ENCODE results near the gene ZKSCAN8. TPM values are rescaled to one million over a fixed set of nuclear protein-coding genes. Genes with fewer than 3 reads are reported as not detected.
A peak's percentile ranks its signal among the peaks of the same experiment; 100 is the strongest.
"Not testable (repeated sequence)": the region's sequence is repeated elsewhere in the genome, so short reads cannot be mapped to it uniquely, and the experiment has no call there.

The ZKSCAN8 gene
- polyA plus RNA-seq, 3 donors: 0.49 to 7.9 (median 0.71) TPM

DNA sequence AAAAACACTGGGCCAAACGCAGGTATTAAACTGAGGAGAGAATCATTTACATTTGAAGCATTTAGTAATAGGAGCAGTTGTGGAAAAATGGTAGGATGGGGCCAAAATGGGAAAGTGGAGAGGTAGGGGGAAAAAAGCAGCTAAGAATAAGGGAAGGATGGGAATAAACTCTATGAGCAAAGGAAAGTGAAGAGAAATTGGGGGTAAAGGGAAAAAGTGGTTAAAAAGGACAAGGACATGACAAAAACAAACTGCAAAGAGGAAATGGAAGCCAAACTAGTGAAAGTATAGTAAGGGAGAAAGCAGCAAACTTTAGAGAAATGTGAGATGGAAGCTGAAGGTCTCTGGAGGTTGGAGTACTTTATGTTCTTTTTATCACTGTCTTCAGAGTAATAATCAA lies 23.5 kb upstream of the ZKSCAN8 start:
- Histone ChIP-seq H3K36me3 (replicated peaks in 1 of 2; ENCODE audit: control insufficient read depth in 1 of 2, insufficient read depth in 2 of 2, low read length in 2 of 2) (peaks cover 44 to 77% of the 10 kb centered on the region in 2 donors), H4K20me1 (ENCODE audit: insufficient read depth, low read length) (no peaks in the 10 kb centered on the region), H3K27me3 (ENCODE audit: control insufficient read depth in 2 of 2, insufficient read depth in 2 of 2, low read length in 2 of 2) (no peaks in the 10 kb centered on the region), H3K4me1 (ENCODE audit: control insufficient read depth in 1 of 2, insufficient read depth in 2 of 2, low read length in 2 of 2) (no peaks in the 10 kb centered on the region), H3K79me2 (ENCODE audit: insufficient read depth, low read length) (no peaks in the 10 kb centered on the region), H3K27ac (ENCODE audit: low read depth in 1 of 2, low read length in 2 of 2) (no peak overlapping the region), H3K4me3 (replicated peaks in 1 of 3; ENCODE audit: low read depth in 2 of 3, low read length in 3 of 3) (no peak overlapping the region), H3K9ac (ENCODE audit: insufficient read depth, low read length, poor library complexity, severe bottlenecking) (no peak overlapping the region), H3K9me3 (replicated peaks in 1 of 2; ENCODE audit: control insufficient read depth in 1 of 2, insufficient read depth in 1 of 2, low read length in 2 of 2) (no peaks in the 10 kb centered on the region), H2AFZ (ENCODE audit: insufficient read depth, low read depth, low read length, poor library complexity, severe bottlenecking) (no peak overlapping the region), H3K4me2 (replicated peaks; ENCODE audit: extremely low read depth, low read length, poor library complexity, severe bottlenecking) (no peak overlapping the region)
- H3K9me3 Mint-ChIP-seq: no peaks in the 10 kb centered on the region
- TF ChIP-seq, protein P1, sequence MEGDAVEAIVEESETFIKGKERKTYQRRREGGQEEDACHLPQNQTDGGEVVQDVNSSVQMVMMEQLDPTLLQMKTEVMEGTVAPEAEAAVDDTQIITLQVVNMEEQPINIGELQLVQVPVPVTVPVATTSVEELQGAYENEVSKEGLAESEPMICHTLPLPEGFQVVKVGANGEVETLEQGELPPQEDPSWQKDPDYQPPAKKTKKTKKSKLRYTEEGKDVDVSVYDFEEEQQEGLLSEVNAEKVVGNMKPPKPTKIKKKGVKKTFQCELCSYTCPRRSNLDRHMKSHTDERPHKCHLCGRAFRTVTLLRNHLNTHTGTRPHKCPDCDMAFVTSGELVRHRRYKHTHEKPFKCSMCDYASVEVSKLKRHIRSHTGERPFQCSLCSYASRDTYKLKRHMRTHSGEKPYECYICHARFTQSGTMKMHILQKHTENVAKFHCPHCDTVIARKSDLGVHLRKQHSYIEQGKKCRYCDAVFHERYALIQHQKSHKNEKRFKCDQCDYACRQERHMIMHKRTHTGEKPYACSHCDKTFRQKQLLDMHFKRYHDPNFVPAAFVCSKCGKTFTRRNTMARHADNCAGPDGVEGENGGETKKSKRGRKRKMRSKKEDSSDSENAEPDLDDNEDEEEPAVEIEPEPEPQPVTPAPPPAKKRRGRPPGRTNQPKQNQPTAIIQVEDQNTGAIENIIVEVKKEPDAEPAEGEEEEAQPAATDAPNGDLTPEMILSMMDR (IDR thresholded peaks at IDR 0.05): no peak
- no peaks in the 10 kb centered on the region for H3K27me3 Mint-ChIP-seq (ENCODE audit: low read depth in 3 of 3)
- intact Hi-C loops (cut with micrococcal nuclease): no loop called here
- no peak for DNase-seq
- 100% methylated on average over 1 of the region's 1 CpG for WGBS (ENCODE audit: insufficient coverage)
- no peaks in the 10 kb centered on the region for H3K4me1 Mint-ChIP-seq
- H3K36me3 Mint-ChIP-seq: peaks cover 58 to 79% of the 10 kb centered on the region in 2 donors
- no peak overlapping the region for H3K27ac Mint-ChIP-seq
- no peak overlapping the region for H3K4me3 Mint-ChIP-seq

DNA sequence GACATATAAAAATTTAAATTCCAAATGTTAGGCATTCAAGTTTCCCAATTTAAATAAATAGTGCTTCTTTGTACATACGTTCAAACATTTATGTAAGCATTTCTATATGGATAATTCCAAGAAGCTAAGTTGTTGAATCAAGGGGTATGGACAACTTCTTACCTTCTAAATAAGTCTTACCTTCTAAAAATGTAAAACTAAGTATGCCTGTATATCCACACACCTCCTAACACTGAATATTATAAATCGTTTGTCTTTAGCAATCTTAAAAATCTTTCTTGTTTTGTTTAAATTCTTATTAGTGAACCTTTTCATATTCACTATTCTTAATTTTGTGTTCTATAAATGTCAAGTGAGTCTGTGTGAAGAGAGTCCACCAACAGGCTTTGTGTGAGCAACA lies 19.8 kb upstream of the ZKSCAN8 start:
- H3K9me3 Mint-ChIP-seq: no peaks in the 10 kb centered on the region
- peaks cover 14 to 19% of the 10 kb centered on the region in 2 donors for H3K4me1 ChIP-seq (ENCODE audit: control insufficient read depth in 1 of 2, insufficient read depth in 2 of 2, low read length in 2 of 2)
- no peak overlapping the region for H3K4me3 Mint-ChIP-seq
- H3K27me3 ChIP-seq (ENCODE audit: control insufficient read depth in 2 of 2, insufficient read depth in 2 of 2, low read length in 2 of 2): no peaks in the 10 kb centered on the region
- no peak overlapping the region for H3K4me2 ChIP-seq (replicated peaks; ENCODE audit: extremely low read depth, low read length, poor library complexity, severe bottlenecking)
- peaks cover 19% of the 10 kb centered on the region for H3K4me1 Mint-ChIP-seq
- peaks cover 24% of the 10 kb centered on the region for H3K79me2 ChIP-seq (ENCODE audit: insufficient read depth, low read length)
- TF ChIP-seq, protein P1 (IDR thresholded peaks at IDR 0.05): no peak
- peaks cover 27 to 64% of the 10 kb centered on the region in 2 donors for H3K36me3 ChIP-seq (replicated peaks in 1 of 2; ENCODE audit: control insufficient read depth in 1 of 2, insufficient read depth in 2 of 2, low read length in 2 of 2)
- no peaks in the 10 kb centered on the region for H4K20me1 ChIP-seq (ENCODE audit: insufficient read depth, low read length)
- H3K4me3 ChIP-seq (replicated peaks in 1 of 3; ENCODE audit: low read depth in 2 of 3, low read length in 3 of 3): no peak overlapping the region
- no peaks in the 10 kb centered on the region for H3K27me3 Mint-ChIP-seq (ENCODE audit: low read depth in 3 of 3)
- no peak overlapping the region for H3K9ac ChIP-seq (ENCODE audit: insufficient read depth, low read length, poor library complexity, severe bottlenecking)
- peaks cover 45 to 54% of the 10 kb centered on the region in 2 donors for H3K36me3 Mint-ChIP-seq
- H3K9me3 ChIP-seq (replicated peaks in 1 of 2; ENCODE audit: control insufficient read depth in 1 of 2, insufficient read depth in 1 of 2, low read length in 2 of 2): no peaks in the 10 kb centered on the region
- DNase-seq: no peak
- H2AFZ ChIP-seq (ENCODE audit: insufficient read depth, low read depth, low read length, poor library complexity, severe bottlenecking): no peak overlapping the region
- H3K27ac ChIP-seq (ENCODE audit: low read depth in 1 of 2, low read length in 2 of 2): no peak overlapping the region
- peak overlapping the region in 2 of 7 donors; percentile 22 to 33 for H3K27ac Mint-ChIP-seq
- no CpG with 5 or more reads among the region's 2 CpGs for WGBS (ENCODE audit: insufficient coverage)
- intact Hi-C loops (cut with micrococcal nuclease): no loop called here

DNA sequence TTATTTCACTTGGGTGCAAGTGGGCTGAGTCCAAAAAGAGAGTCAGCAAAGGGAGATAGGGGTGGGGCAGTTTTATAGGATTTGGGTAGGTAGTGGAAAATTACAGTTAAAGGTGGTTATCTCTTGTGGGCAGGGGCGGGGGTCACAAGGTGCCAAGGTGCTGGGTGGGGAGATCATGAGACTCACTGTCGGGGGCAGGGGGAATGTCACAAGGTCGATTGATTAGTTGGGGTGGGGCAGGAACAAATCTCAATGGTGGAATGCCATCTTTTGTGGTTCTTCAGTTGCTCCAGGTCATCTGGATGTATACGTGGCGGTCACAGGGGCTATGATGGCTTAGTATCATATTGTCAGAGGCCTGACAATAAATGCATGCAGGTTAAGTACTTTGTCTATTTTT lies 19.4 kb upstream of the ZKSCAN8 start:
- not testable (repeated sequence) for H3K27me3 Mint-ChIP-seq (ENCODE audit: low read depth in 3 of 3); DNase-seq
- peaks cover 48 to 51% of the 10 kb centered on the region in 2 donors for H3K36me3 Mint-ChIP-seq

More for the DNA sequence above, 19.4 kb upstream of the ZKSCAN8 start:
- H3K4me3 Mint-ChIP-seq; H3K27me3 ChIP-seq (ENCODE audit: control insufficient read depth in 2 of 2, insufficient read depth in 2 of 2, low read length in 2 of 2); H3K9me3 ChIP-seq (replicated peaks in 1 of 2; ENCODE audit: control insufficient read depth in 1 of 2, insufficient read depth in 1 of 2, low read length in 2 of 2); H2AFZ ChIP-seq (ENCODE audit: insufficient read depth, low read depth, low read length, poor library complexity, severe bottlenecking); intact Hi-C loops (cut with micrococcal nuclease); H3K9me3 Mint-ChIP-seq; H3K27ac ChIP-seq (ENCODE audit: low read depth in 1 of 2, low read length in 2 of 2); H3K4me2 ChIP-seq (replicated peaks; ENCODE audit: extremely low read depth, low read length, poor library complexity, severe bottlenecking); H3K9ac ChIP-seq (ENCODE audit: insufficient read depth, low read length, poor library complexity, severe bottlenecking); H4K20me1 ChIP-seq (ENCODE audit: insufficient read depth, low read length); H3K4me3 ChIP-seq (replicated peaks in 1 of 3; ENCODE audit: low read depth in 2 of 3, low read length in 3 of 3): not testable (repeated sequence)
- Histone ChIP-seq H3K4me1 (ENCODE audit: control insufficient read depth in 1 of 2, insufficient read depth in 2 of 2, low read length in 2 of 2) (peaks cover 14 to 19% of the 10 kb centered on the region in 2 donors), H3K79me2 (ENCODE audit: insufficient read depth, low read length) (peaks cover 29% of the 10 kb centered on the region), H3K36me3 (replicated peaks in 1 of 2; ENCODE audit: control insufficient read depth in 1 of 2, insufficient read depth in 2 of 2, low read length in 2 of 2) (peaks cover 27 to 64% of the 10 kb centered on the region in 2 donors)
- Mint-ChIP-seq H3K27ac (peak overlapping the region in 2 of 7 donors; percentile 22 to 33), H3K4me1 (peaks cover 19% of the 10 kb centered on the region)
- 97% methylated on average over 5 of the region's 5 CpGs for WGBS (ENCODE audit: insufficient coverage)

Measured in CD14-positive monocyte (primary cell).